Mesothelial cell of epicardium (in vitro differentiated cells): ENCODE measurements around the gene ABITRAM. TPM values are rescaled to one million over a fixed set of nuclear protein-coding genes. Genes with fewer than 3 reads are reported as not detected.
A peak's percentile ranks its signal among the peaks of the same experiment; 100 is the strongest.
"Not testable (repeated sequence)": the region's sequence is repeated elsewhere in the genome, so short reads cannot be mapped to it uniquely, and the experiment has no call there.

Experiments
- DNase-seq, 2 experiments: peaks; one replicate each; pipeline ENCODE4 v3.0.0; 2021; ENCODE audit warnings: low spot score in 2 of 2; ENCODE audit not compliant: unreplicated experiment in 2 of 2
- H3K27ac Mint-ChIP-seq: 2 replicates; pipeline ENCODE4 v1.8.0; 2021; ENCODE audit warnings: mixed read lengths
- H3K27me3 Mint-ChIP-seq: 2 replicates; pipeline ENCODE4 v1.8.0; 2021; ENCODE audit warnings: low read depth, mixed read lengths
- H3K36me3 Mint-ChIP-seq: 2 replicates; pipeline ENCODE4 v1.8.0; 2021; ENCODE audit warnings: mixed read lengths
- H3K4me1 Mint-ChIP-seq: 2 replicates; pipeline ENCODE4 v1.8.0; 2021; ENCODE audit warnings: mixed read lengths
- H3K4me3 Mint-ChIP-seq: 2 replicates; pipeline ENCODE4 v1.8.0; 2021; ENCODE audit warnings: mild to moderate bottlenecking, moderate library complexity, mixed read lengths
- H3K9me3 Mint-ChIP-seq: 2 replicates; pipeline ENCODE4 v1.8.0; 2021; ENCODE audit warnings: mixed read lengths
- total RNA-seq: library from RNA; stranded (reverse); gene quantifications from 3 replicates; pipeline ENCODE4 v1.2.1, GENCODE V29; 2021
- TF ChIP-seq, protein P1 (sequence below): fragments of 200-600 bp; sonication (generic); IDR thresholded peaks from one replicate; pipeline ENCODE4 v1.5.0; 2021; ENCODE audit warnings: antibody characterized with exemption; ENCODE audit not compliant: unreplicated experiment

ABITRAM gene
- total RNA-seq, 1 donor from 2014 or later, result 17.7 TPM

DNA sequence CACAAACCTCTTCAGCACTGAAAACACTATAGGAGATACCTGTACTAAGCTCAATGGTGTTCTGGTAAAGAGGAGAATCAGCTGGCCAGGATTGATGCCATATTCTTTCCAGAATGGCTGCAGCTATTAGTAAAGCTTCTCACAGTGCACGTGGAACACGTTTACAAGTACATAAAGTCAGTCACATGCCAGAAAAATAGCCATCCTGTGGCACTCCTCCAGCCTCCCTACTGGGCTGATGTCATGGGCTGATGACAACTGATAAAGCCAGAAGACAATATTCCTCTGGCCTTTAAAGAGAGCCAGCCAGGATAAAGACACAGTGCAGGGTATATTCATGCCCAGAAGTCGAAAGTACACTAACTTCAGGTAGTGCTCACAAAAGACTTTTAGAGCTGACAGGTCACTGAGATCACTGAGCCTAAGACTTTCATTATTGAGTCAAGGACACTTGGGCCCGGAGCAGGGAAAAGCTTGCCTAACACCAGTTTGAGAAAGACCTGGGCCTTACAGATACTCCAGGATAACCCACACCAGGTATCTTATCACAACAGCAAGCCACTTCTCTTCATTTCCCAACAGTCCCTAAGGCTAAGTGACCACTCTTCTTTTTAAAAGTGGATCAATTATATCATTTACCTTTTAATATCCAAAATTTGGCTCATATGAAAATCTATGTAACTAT is 29.4 kb downstream of the ABITRAM start:
- no peaks in the 10 kb centered on the region for H3K27me3 Mint-ChIP-seq
- no peak overlapping the region for H3K4me3 Mint-ChIP-seq
- TF ChIP-seq, protein P1, sequence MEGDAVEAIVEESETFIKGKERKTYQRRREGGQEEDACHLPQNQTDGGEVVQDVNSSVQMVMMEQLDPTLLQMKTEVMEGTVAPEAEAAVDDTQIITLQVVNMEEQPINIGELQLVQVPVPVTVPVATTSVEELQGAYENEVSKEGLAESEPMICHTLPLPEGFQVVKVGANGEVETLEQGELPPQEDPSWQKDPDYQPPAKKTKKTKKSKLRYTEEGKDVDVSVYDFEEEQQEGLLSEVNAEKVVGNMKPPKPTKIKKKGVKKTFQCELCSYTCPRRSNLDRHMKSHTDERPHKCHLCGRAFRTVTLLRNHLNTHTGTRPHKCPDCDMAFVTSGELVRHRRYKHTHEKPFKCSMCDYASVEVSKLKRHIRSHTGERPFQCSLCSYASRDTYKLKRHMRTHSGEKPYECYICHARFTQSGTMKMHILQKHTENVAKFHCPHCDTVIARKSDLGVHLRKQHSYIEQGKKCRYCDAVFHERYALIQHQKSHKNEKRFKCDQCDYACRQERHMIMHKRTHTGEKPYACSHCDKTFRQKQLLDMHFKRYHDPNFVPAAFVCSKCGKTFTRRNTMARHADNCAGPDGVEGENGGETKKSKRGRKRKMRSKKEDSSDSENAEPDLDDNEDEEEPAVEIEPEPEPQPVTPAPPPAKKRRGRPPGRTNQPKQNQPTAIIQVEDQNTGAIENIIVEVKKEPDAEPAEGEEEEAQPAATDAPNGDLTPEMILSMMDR, result no peak
- H3K4me1 Mint-ChIP-seq, result no peaks in the 10 kb centered on the region
- H3K27ac Mint-ChIP-seq, result no peak overlapping the region
- H3K9me3 Mint-ChIP-seq, result no peaks in the 10 kb centered on the region
- DNase-seq, result no peak
- H3K36me3 Mint-ChIP-seq, result peaks cover 14% of the 10 kb centered on the region

DNA sequence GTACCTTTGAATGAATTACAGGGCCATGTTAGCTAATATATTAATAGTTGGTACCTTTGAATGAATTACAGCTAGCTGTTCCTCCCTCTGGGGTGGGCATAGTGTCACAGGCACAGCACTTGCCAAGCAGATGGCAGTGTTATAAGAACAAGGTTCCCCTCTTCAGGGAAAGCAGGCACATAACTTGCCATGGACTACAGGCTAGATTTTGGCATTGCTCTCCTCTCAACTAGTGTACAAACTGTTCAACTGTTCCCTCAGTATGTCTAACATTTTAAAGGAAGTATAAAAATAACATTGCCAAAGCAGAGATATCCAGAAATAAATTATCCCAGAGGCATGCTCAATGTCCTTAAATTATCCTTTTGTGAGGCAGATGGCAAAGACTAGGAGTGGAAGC is 33.7 kb downstream of the ABITRAM start:
- H3K27ac Mint-ChIP-seq, result no peak overlapping the region
- no peak overlapping the region for H3K4me3 Mint-ChIP-seq
- TF ChIP-seq, protein P1, result no peak
- no peaks in the 10 kb centered on the region for H3K27me3 Mint-ChIP-seq
- peaks cover 4% of the 10 kb centered on the region for H3K4me1 Mint-ChIP-seq
- H3K9me3 Mint-ChIP-seq, result peaks cover 14% of the 10 kb centered on the region
- DNase-seq, result no peak
- H3K36me3 Mint-ChIP-seq, result peaks cover 26% of the 10 kb centered on the region

DNA sequence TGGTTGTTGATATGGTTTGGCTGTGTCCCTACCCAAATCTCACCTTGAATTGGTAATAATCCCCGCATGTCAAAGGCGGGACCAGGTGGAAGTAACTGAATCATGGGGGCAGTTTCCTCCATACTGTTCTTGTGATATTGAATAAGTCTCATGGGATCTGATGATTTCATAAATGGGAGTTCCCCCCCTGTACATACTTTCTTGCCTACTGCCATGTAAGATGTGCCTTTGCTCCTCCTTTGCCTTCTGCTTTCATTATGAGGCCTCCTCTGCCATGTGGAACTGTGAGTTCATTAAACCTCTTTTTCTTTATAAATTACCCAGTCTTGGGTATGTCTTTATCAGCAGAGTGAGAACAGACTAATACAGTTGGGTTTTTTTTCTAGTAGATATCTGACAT is 37.2 kb downstream of the ABITRAM start:
- not testable (repeated sequence) for H3K27ac Mint-ChIP-seq
- peaks cover 19% of the 10 kb centered on the region for H3K36me3 Mint-ChIP-seq
- peaks cover 14% of the 10 kb centered on the region for H3K9me3 Mint-ChIP-seq

DNA sequence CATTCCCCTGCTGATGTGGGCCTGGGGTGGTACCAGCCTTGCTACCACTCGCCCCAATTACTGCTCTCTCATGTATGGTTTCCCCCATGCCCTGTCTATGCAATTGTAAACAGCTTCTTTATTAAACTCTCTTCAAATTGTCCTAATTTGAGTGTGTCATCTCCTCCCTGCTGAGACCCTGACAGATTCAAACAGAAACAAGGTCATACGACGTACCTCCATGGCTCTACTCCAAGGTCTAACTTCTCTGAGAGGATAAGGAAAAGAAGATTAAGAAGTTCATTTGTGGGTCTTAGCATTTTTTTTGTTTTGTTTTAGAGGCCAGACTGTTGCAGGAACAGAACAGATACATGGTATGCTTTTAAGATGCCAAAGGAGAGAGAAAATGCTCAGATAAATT is 38.0 kb downstream of the ABITRAM start:
- TF ChIP-seq, protein P1, result no peak
- Mint-ChIP-seq H3K36me3 (peaks cover 19% of the 10 kb centered on the region), H3K9me3 (peaks cover 14% of the 10 kb centered on the region), H3K27ac (peak overlapping the region; percentile 62), H3K4me1 (peaks cover 13% of the 10 kb centered on the region), H3K4me3 (no peak overlapping the region), H3K27me3 (no peaks in the 10 kb centered on the region)
- DNase-seq, result no peak

More for the DNA sequence above, 37.2 kb downstream of the ABITRAM start:
- H3K27me3 Mint-ChIP-seq, DNase-seq, H3K4me3 Mint-ChIP-seq: not testable (repeated sequence)
- peaks cover 13% of the 10 kb centered on the region for H3K4me1 Mint-ChIP-seq

DNA sequence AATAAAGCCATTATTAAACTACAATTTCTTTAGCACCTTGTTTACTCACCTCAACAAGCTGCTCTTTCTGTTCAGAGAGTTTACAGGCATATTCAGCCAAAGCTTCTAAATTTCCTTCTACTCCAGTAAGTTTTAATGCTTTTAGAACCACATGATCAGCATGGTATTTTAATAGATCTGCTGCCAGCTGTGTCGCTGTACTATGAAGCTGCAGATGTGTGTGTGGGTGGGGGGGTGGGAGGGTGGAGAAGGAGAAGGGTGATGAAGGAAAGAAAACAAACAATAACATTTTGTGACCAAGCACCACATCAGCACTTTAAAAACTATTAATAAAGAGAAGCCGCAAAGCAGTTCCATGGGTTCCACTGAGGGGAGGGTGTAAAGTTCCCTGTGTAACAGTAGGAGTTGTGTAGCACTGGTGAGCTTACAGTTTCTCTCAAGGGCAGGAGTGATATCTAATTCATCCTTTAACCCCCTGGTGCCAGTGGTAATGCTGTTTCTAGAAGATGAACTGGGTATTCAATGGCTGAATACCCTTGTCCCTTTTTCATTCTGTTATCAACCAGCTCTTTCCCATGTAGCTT is 38.5 kb downstream of the ABITRAM start:
- DNase-seq, result no peak
- Mint-ChIP-seq H3K9me3 (peaks cover 14% of the 10 kb centered on the region), H3K4me1 (peaks cover 14% of the 10 kb centered on the region), H3K36me3 (peaks cover 19% of the 10 kb centered on the region), H3K27me3 (no peaks in the 10 kb centered on the region), H3K4me3 (no peak overlapping the region), H3K27ac (no peak overlapping the region)
- TF ChIP-seq, protein P1, result no peak

DNA sequence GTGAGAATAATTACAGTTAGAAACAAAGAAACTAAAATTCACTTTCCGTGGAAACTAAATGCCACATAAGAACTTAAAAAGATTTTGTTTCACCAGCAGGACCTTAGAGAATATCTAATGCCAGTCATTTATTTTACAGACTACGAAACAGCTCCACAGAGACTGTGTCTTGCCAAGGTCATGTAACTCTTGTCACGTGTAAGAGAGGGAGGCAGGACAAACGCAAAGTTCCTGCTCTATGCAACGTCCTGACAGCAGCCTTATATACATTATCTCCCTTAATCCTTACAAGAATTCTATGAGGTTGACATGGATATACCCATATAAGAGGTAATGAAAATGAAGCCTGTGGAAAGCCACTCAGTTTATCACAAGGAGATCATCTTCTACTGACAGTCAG is 39.7 kb downstream of the ABITRAM start:
- Mint-ChIP-seq H3K27ac (peak overlapping the region; percentile 71), H3K9me3 (peaks cover 14% of the 10 kb centered on the region), H3K4me3 (no peak overlapping the region), H3K4me1 (peaks cover 24% of the 10 kb centered on the region), H3K27me3 (no peaks in the 10 kb centered on the region), H3K36me3 (peaks cover 19% of the 10 kb centered on the region)
- TF ChIP-seq, protein P1, result no peak
- no peak for DNase-seq
